Neural progenitor cell (in vitro differentiated cells): ENCODE results near the gene KCNH1. TPM values are rescaled to one million over a fixed set of nuclear protein-coding genes. Genes with fewer than 3 reads are reported as not detected.

Source experiments
- DNase-seq: peaks from one replicate; pipeline ENCODE4 v3.0.0-alpha.2; 2016; ENCODE audit warnings: low spot score
- H2AFZ ChIP-seq: fragments of 200-600 bp; sonication (generic); replicated peaks from 2 replicates; pipeline ENCODE4 v1.6.1; 2016; ENCODE audit warnings: antibody characterized with exemption
- H3F3A ChIP-seq: fragments of 200-600 bp; sonication (generic); 2 replicates; pipeline ENCODE4 v1.6.1; 2016; ENCODE audit warnings: antibody characterized with exemption, low read depth
- H3K27ac ChIP-seq: fragments of 200-600 bp; sonication (generic); 2 replicates; pipeline ENCODE4 v1.5.1; 2016; ENCODE audit warnings: mild to moderate bottlenecking
- H3K27me3 ChIP-seq: fragments of 200-600 bp; sonication (generic); 2 replicates; pipeline ENCODE4 v1.6.1; 2016; ENCODE audit warnings: mild to moderate bottlenecking, moderate library complexity
- H3K36me3 ChIP-seq: fragments of 200-600 bp; sonication (generic); 2 replicates; pipeline ENCODE4 v1.5.1; 2016
- H3K4me1 ChIP-seq: fragments of 200-600 bp; sonication (generic); 2 replicates; pipeline ENCODE4 v1.6.1; 2016; ENCODE audit warnings: mixed run types
- H3K4me2 ChIP-seq: fragments of 200-600 bp; sonication (generic); 2 replicates; pipeline ENCODE4 v1.6.1; 2016
- H3K4me3 ChIP-seq: fragments of 200-600 bp; sonication (generic); 2 replicates; pipeline ENCODE4 v1.5.1; 2016
- H3K79me2 ChIP-seq: fragments of 200-600 bp; sonication (generic); 2 replicates; pipeline ENCODE4 v1.6.1; 2016; ENCODE audit warnings: low read depth
- H3K9ac ChIP-seq: fragments of 200-600 bp; sonication (generic); 2 replicates; pipeline ENCODE4 v1.6.1; 2016
- H3K9me3 ChIP-seq: fragments of 200-600 bp; sonication (generic); 2 replicates; pipeline ENCODE4 v1.5.1; 2016; ENCODE audit warnings: low read depth
- H4K20me1 ChIP-seq: fragments of 200-600 bp; sonication (generic); 2 replicates; pipeline ENCODE4 v1.6.1; 2016; ENCODE audit warnings: low read depth
- H3K27ac Mint-ChIP-seq: 3 replicates; pipeline ENCODE4 v1.8.0; 2021; ENCODE audit warnings: mixed read lengths
- H3K27me3 Mint-ChIP-seq: 2 replicates; pipeline ENCODE4 v1.8.0; 2022; ENCODE audit warnings: low read depth, mild to moderate bottlenecking, inconsistent platforms, moderate library complexity, mixed read lengths; ENCODE audit not compliant: insufficient read depth
- H3K36me3 Mint-ChIP-seq: 3 replicates; pipeline ENCODE4 v1.8.0; 2021; ENCODE audit warnings: mixed read lengths
- H3K4me1 Mint-ChIP-seq: 3 replicates; pipeline ENCODE4 v1.8.0; 2021; ENCODE audit warnings: mixed read lengths
- H3K4me3 Mint-ChIP-seq: 3 replicates; pipeline ENCODE4 v1.8.0; 2021; ENCODE audit warnings: mild to moderate bottlenecking, moderate library complexity, mixed read lengths
- H3K9me3 Mint-ChIP-seq: 3 replicates; pipeline ENCODE4 v1.8.0; 2020; ENCODE audit warnings: mixed read lengths
- EZH2 ChIP-seq: fragments of 200-600 bp; sonication (generic); IDR thresholded peaks from 2 replicates; pipeline ENCODE4 v1.6.1; 2017; ENCODE audit warnings: antibody characterized with exemption, mild to moderate bottlenecking, moderate library complexity
- EZH2phosphoT487 ChIP-seq: fragments of 200-600 bp; sonication (generic); IDR thresholded peaks from 2 replicates; pipeline ENCODE4 v1.6.1; 2017; ENCODE audit warnings: antibody characterized with exemption
- total RNA-seq: library from RNA; depleted of rRNA; stranded (reverse); fragments of >200 nt; gene quantifications from 2 replicates; pipeline ENCODE4 v1.2.3, GENCODE V29; 2015; ENCODE audit warnings: low replicate concordance
- TF ChIP-seq, protein P1 (sequence below): fragments of 200-600 bp; sonication (generic); IDR thresholded peaks from 2 replicates; pipeline ENCODE4 v1.5.1; 2017; ENCODE audit warnings: antibody characterized with exemption, mild to moderate bottlenecking

The KCNH1 gene
- total RNA-seq, 1 donor from 2014 or later = 1.6 TPM

DNA sequence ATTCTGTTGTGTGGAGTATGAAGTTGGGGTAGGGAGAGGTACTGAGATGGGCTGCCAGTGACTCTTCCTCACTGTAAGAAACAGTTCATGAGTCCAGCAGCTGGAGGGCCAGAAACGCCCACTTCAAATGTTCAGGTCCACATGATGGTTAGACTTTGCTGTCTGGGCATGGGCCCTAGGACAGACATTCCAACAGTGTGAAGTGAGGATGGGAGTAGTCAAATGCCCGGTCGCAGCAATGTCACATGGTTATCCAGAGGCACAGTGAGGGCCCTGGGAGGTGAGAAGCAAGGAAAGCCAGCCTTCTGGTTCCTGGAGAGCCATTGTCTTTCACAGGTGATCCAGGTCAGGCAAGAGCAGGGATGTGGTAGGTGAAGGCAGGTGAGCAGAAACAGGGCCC is 500.8 kb downstream of the KCNH1 start:
- Histone ChIP-seq H3K4me1 (peaks cover 11% of the 10 kb centered on the region), H3K79me2 (no peaks in the 10 kb centered on the region), H3K27me3 (no peaks in the 10 kb centered on the region), H3K4me2 (no peak overlapping the region), H3K9me3 (no peaks in the 10 kb centered on the region), H3K4me3 (no peak overlapping the region), H2AFZ (no peak overlapping the region), H4K20me1 (no peaks in the 10 kb centered on the region), H3F3A (no peaks in the 10 kb centered on the region), H3K9ac (no peak overlapping the region), H3K27ac (no peak overlapping the region), H3K36me3 (no peaks in the 10 kb centered on the region)
- peaks cover 3% of the 10 kb centered on the region for H3K27me3 Mint-ChIP-seq
- H3K36me3 Mint-ChIP-seq = no peaks in the 10 kb centered on the region
- DNase-seq = no peak
- H3K9me3 Mint-ChIP-seq = no peaks in the 10 kb centered on the region
- TF ChIP-seq EZH2phosphoT487 (no peak), EZH2 (no peak)
- TF ChIP-seq, protein P1, sequence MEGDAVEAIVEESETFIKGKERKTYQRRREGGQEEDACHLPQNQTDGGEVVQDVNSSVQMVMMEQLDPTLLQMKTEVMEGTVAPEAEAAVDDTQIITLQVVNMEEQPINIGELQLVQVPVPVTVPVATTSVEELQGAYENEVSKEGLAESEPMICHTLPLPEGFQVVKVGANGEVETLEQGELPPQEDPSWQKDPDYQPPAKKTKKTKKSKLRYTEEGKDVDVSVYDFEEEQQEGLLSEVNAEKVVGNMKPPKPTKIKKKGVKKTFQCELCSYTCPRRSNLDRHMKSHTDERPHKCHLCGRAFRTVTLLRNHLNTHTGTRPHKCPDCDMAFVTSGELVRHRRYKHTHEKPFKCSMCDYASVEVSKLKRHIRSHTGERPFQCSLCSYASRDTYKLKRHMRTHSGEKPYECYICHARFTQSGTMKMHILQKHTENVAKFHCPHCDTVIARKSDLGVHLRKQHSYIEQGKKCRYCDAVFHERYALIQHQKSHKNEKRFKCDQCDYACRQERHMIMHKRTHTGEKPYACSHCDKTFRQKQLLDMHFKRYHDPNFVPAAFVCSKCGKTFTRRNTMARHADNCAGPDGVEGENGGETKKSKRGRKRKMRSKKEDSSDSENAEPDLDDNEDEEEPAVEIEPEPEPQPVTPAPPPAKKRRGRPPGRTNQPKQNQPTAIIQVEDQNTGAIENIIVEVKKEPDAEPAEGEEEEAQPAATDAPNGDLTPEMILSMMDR = no peak
- H3K4me1 Mint-ChIP-seq = peaks cover 21% of the 10 kb centered on the region
- peak overlapping the region; percentile 23 for H3K27ac Mint-ChIP-seq
- H3K4me3 Mint-ChIP-seq = no peak overlapping the region

DNA sequence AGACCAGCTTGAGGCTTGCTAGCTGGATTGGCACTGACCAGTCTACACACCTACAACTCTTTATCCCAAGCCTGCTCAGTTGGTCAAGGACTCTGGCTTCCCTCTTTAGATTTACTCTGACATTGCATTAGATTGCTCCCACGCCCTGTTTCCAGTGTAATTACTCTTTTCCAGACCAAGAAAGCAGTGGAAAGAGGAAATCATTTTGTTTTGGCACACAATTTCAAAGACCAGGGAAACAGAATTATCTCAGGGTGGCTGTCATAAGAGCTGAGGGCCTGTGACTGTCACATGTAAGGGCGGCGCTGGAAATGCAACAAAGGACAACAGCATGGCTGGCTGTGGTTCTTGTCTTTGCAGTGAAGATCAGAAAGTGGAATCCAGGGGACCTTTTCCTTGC is 502.5 kb downstream of the KCNH1 start:
- Histone ChIP-seq H3K27ac (no peak overlapping the region), H3K4me2 (no peak overlapping the region), H3K4me3 (no peak overlapping the region), H4K20me1 (no peaks in the 10 kb centered on the region), H3F3A (no peaks in the 10 kb centered on the region), H3K79me2 (no peaks in the 10 kb centered on the region), H3K4me1 (peaks cover 11% of the 10 kb centered on the region), H3K9me3 (no peaks in the 10 kb centered on the region), H2AFZ (no peak overlapping the region), H3K9ac (no peak overlapping the region), H3K36me3 (no peaks in the 10 kb centered on the region), H3K27me3 (no peaks in the 10 kb centered on the region)
- Mint-ChIP-seq H3K9me3 (no peaks in the 10 kb centered on the region), H3K27ac (no peak overlapping the region), H3K36me3 (no peaks in the 10 kb centered on the region), H3K4me1 (peaks cover 21% of the 10 kb centered on the region), H3K27me3 (peaks cover 3% of the 10 kb centered on the region), H3K4me3 (no peak overlapping the region)
- TF ChIP-seq, protein P1 = no peak
- TF ChIP-seq EZH2phosphoT487 = no peak
- no peak for TF ChIP-seq EZH2
- DNase-seq = no peak

DNA sequence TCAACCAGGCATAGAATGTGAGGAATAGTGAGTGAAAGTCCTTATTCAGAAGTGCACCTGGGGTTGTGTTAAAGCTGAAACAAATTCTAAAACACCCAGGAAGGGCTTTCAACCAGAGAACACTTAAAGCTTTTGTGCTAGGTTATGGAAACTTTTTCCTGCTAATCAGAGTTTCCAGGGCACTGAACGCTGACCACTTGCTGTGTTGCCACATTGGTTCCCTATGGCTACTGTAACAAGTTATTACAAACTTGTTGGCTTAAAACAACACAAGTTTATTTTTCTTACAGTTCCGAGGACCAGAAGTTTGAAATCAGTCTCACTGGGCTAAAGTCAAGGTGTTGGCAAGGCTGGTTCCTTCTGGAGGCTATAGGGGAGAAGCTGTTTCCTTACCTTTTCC is 504.7 kb downstream of the KCNH1 start:
- Histone ChIP-seq H3K79me2 (no peaks in the 10 kb centered on the region), H2AFZ (no peak overlapping the region), H3K27me3 (no peaks in the 10 kb centered on the region), H3F3A (no peaks in the 10 kb centered on the region), H3K4me3 (no peak overlapping the region), H3K4me2 (no peak overlapping the region), H3K4me1 (peaks cover 11% of the 10 kb centered on the region), H3K36me3 (no peaks in the 10 kb centered on the region), H4K20me1 (no peaks in the 10 kb centered on the region), H3K9ac (no peak overlapping the region), H3K27ac (no peak overlapping the region), H3K9me3 (no peaks in the 10 kb centered on the region)
- no peaks in the 10 kb centered on the region for H3K36me3 Mint-ChIP-seq
- DNase-seq = no peak
- no peaks in the 10 kb centered on the region for H3K9me3 Mint-ChIP-seq
- no peak overlapping the region for H3K4me3 Mint-ChIP-seq
- H3K27ac Mint-ChIP-seq = no peak overlapping the region
- H3K27me3 Mint-ChIP-seq = peaks cover 2% of the 10 kb centered on the region
- TF ChIP-seq EZH2 = no peak
- TF ChIP-seq, protein P1 = no peak
- no peak for TF ChIP-seq EZH2phosphoT487
- peaks cover 16% of the 10 kb centered on the region for H3K4me1 Mint-ChIP-seq
